Gastroesophageal sphincter (tissue), 4 donors: ENCODE data around the gene PIK3IP1. TPM values are rescaled to one million over a fixed set of nuclear protein-coding genes. Genes with fewer than 3 reads are reported as not detected.
"Not testable (repeated sequence)": the region's sequence is repeated elsewhere in the genome, so short reads cannot be mapped to it uniquely, and the experiment has no call there.

Experiments
- ATAC-seq: fragments of 150-250 bp; one replicate; pipeline ENCODE4 v1.9.1; 2016; ENCODE audit warnings: mild to moderate bottlenecking, moderate library complexity
- H3K27ac ChIP-seq, 4 donors: fragments of 200-600 bp; sonication (generic) in 3 of 4; 1 replicate in 3 of 4; 2 replicates in 1 of 4; pipeline ENCODE4 v1.5.1; 2016 to 2019
- H3K27me3 ChIP-seq: fragments of 200-600 bp; sonication (generic); one replicate; pipeline ENCODE4 v1.5.1; 2019
- H3K36me3 ChIP-seq, 2 donors: fragments of 200-600 bp; sonication (generic); one replicate each; pipeline ENCODE4 v1.5.1; 2019; ENCODE audit warnings: control low read depth in 1 of 2
- H3K4me1 ChIP-seq, 3 donors: fragments of 200-600 bp; sonication (generic); 1 replicate in 2 of 3; 2 replicates in 1 of 3; pipeline ENCODE4 v1.5.1; 2016 to 2019; ENCODE audit warnings: control low read depth in 2 of 3
- H3K4me3 ChIP-seq, 2 donors: fragments of 200-600 bp; sonication (generic); one replicate each; pipeline ENCODE4 v1.5.1; 2019; ENCODE audit warnings: mild to moderate bottlenecking in 1 of 2, moderate library complexity in 1 of 2
- H3K9me3 ChIP-seq, 3 donors: fragments of 200-600 bp; sonication (generic); one replicate each; pipeline ENCODE4 v1.5.1; 2017 to 2019; ENCODE audit warnings: control low read depth in 2 of 3
- EP300 ChIP-seq: sonication (generic); formaldehyde crosslinking; IDR thresholded peaks from one replicate; pipeline ENCODE4 v1.6.1; 2017; ENCODE audit warnings: antibody characterized with exemption, mild to moderate bottlenecking
- POLR2A ChIP-seq, 2 donors: fragments of 450-650 bp; IDR thresholded peaks; one replicate each; pipeline ENCODE4 v1.6.1; 2017; ENCODE audit warnings: antibody characterized with exemption in 2 of 2, mild to moderate bottlenecking in 2 of 2, moderate library complexity in 1 of 2
- POLR2AphosphoS5 ChIP-seq: sonication (generic); formaldehyde crosslinking; IDR thresholded peaks from one replicate; pipeline ENCODE4 v1.6.1; 2017; ENCODE audit warnings: antibody characterized with exemption
- whole genome bisulfite sequencing, 2 donors: methylation state at CpG; one replicate each; pipeline ENCODE4 v1.1.5; 2018; ENCODE audit warnings: low coverage in 1 of 2; 5-methylcytosine and 5-hydroxymethylcytosine counted together
- total RNA-seq, 4 donors: library from RNA; depleted of rRNA; stranded (reverse); fragments of >200 nt; gene quantifications; one replicate each; pipeline ENCODE4 v1.1.0, GENCODE V29; 2016
- TF ChIP-seq, protein P1 (sequence below), 4 experiments: fragments of 200-600 bp in 2 of 4; fragments of 450-650 bp in 2 of 4; sonication (generic) in 1 of 4; IDR thresholded peaks; one replicate each; pipeline ENCODE4 v1.5.1; 2017 to 2019; ENCODE audit warnings: antibody characterized with exemption in 4 of 4, mild to moderate bottlenecking in 2 of 4, moderate library complexity in 2 of 4

Gene PIK3IP1
- total RNA-seq, 4 donors from 2014 or later: 28.8 to 53.7 (median 37.8) TPM

DNA sequence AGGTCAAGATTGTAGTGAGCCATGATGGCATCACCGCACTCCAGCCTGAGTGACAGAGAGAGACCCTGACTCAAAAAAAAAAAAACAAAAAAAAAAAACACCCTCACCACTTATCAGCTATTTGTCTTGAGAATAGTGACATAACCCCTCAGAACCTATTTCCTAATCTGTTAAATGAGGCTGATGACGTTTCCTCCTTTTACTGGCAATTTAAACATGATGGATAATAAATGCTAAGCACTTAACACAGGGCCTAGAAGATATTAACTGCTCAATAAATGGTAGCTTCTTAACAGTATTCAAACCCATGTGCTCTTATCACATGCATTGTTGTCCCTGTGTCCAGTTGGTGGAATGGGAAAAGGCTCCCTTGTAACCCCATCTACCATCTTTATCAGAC lies 45.6 kb downstream of the PIK3IP1 start:
- no peak for ATAC-seq
- H3K4me3 ChIP-seq: no peak overlapping the region

DNA sequence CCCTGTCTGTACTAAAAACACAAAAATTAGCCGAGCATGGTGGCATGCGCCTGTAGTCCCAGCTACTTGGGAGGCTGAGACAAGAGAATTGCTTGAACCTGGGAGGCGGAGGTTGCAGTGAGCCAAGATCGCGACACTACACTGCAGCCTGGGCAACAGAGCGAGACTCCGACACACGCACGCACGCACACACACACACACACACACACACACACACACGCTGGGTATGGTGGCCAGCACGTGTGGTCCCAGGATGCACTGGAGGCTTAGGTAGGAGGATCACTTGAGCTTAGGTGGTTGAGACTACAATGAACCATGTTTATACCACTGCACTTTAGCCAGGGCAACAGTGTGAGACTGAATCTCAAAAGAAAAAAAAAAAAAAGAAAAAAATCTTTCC lies 46.3 kb downstream of the PIK3IP1 start:
- not testable (repeated sequence) for H3K9me3 ChIP-seq, H3K27me3 ChIP-seq, H3K27ac ChIP-seq, ATAC-seq, H3K36me3 ChIP-seq, H3K4me3 ChIP-seq
- 100% methylated on average over 1 of the region's 12 CpGs; no CpG with 5 or more reads in 1 of the 2 donors for WGBS, 2 donors
- H3K4me1 ChIP-seq: peaks cover 0 to 59% (median 10%) of the 10 kb centered on the region in 3 donors

More for the DNA sequence above, 45.6 kb downstream of the PIK3IP1 start:
- TF ChIP-seq EP300: no peak
- TF ChIP-seq POLR2A (IDR thresholded peaks at IDR 0.05): no peak
- TF ChIP-seq POLR2AphosphoS5: no peak
- TF ChIP-seq, protein P1, sequence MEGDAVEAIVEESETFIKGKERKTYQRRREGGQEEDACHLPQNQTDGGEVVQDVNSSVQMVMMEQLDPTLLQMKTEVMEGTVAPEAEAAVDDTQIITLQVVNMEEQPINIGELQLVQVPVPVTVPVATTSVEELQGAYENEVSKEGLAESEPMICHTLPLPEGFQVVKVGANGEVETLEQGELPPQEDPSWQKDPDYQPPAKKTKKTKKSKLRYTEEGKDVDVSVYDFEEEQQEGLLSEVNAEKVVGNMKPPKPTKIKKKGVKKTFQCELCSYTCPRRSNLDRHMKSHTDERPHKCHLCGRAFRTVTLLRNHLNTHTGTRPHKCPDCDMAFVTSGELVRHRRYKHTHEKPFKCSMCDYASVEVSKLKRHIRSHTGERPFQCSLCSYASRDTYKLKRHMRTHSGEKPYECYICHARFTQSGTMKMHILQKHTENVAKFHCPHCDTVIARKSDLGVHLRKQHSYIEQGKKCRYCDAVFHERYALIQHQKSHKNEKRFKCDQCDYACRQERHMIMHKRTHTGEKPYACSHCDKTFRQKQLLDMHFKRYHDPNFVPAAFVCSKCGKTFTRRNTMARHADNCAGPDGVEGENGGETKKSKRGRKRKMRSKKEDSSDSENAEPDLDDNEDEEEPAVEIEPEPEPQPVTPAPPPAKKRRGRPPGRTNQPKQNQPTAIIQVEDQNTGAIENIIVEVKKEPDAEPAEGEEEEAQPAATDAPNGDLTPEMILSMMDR (IDR thresholded peaks at IDR 0.05): no peak
- no peaks in the 10 kb centered on the region for H3K36me3 ChIP-seq
- H3K4me1 ChIP-seq: peaks cover 0 to 61% (median 10%) of the 10 kb centered on the region in 3 donors
- no peaks in the 10 kb centered on the region for H3K9me3 ChIP-seq
- H3K27ac ChIP-seq: no peak overlapping the region
- WGBS, 2 donors: 81 to 95% methylated on average over 2 of the region's 2 CpGs
- no peaks in the 10 kb centered on the region for H3K27me3 ChIP-seq

DNA sequence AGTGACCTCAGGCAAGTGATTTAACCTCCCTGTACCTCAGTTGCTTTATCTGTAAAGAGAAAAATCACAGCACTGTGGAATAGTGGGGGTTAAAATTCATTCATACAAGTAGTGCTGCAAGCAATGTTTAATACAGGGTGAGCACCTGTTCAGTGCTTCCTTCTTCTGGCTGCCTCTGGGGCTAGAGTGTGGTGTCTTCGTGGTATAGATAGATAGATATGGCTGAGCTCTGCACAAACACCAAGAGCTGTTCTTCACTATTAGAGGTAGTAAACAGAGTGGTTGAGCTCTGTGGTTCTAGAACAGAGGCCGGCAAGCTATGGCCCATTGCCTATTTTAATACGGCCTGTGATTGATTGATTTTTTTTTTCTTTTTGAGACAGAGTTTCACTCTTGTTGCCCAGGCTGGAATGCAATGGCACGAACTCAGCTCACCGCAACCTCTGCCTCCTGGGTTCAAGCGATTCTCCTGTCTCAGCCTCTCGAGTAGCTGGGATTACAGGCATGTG lies 47.3 kb downstream of the PIK3IP1 start:
- Histone ChIP-seq H3K9me3 (no peaks in the 10 kb centered on the region), H3K36me3 (no peaks in the 10 kb centered on the region), H3K4me3 (no peak overlapping the region), H3K27ac (peak overlapping the region in 2 of 4 donors; percentile 21 to 66), H3K4me1 (peaks cover 0 to 49% (median 10%) of the 10 kb centered on the region in 3 donors), H3K27me3 (no peaks in the 10 kb centered on the region)
- ATAC-seq: no peak
- WGBS, 2 donors: 82 to 95% methylated on average over 5 to 7 of the region's 7 CpGs
- no peak for TF ChIP-seq POLR2A (IDR thresholded peaks at IDR 0.05)

DNA sequence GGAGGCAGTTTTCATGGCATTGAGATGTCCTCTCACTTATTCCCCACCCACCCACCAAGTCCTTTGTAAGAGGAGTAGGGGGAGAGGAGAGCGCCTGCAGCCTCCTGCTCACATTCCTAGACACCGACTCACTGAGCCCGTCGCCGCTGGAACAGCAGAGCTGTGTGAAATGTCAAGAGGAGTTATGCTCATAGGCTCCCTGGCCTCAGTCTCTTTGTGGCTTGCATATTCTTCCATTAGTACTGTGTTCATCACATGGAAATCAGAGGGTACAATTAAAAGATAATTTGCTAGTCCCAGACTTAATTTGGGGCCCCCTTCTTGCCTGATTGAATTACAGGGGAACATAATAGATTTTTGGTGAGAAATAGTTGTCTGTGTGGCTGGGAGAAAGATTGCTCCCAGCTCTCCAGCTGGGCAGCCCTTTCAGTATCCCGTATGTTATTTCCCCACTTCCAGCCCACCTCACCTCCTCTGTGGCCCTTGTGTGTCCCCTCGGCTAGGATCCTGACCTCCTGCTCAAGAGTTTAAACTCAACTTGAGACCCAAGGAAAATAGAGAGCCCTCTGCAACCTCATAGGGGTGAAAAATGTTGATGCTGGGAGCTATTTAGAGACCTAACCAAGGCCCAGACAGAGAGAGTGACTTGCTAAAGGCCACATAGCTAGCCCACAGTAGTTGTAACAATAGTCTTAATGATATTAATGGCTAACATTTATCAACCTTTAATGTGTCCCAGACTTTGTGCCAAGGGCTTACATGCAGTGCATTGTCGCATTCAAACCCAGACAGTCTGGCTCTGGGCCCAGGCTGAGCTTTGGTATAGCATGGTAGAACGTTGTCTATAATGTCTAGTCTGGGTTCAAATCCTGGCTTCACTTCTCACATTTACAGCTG lies 48.0 kb downstream of the PIK3IP1 start:
- Histone ChIP-seq H3K27ac (peak overlapping the region in 3 of 4 donors; percentile 21 to 71 (median 66)), H3K4me1 (peaks cover 0 to 42% (median 8%) of the 10 kb centered on the region in 3 donors), H3K36me3 (no peaks in the 10 kb centered on the region), H3K27me3 (no peaks in the 10 kb centered on the region), H3K4me3 (no peak overlapping the region), H3K9me3 (no peaks in the 10 kb centered on the region)
- 42 to 50% methylated on average over 1 to 9 of the region's 9 CpGs for WGBS, 2 donors
- ATAC-seq: no peak
- TF ChIP-seq POLR2AphosphoS5 (no peak), POLR2A (IDR thresholded peaks at IDR 0.05) (no peak), EP300 (no peak)
- TF ChIP-seq, protein P1 (IDR thresholded peaks at IDR 0.05): no peak

DNA sequence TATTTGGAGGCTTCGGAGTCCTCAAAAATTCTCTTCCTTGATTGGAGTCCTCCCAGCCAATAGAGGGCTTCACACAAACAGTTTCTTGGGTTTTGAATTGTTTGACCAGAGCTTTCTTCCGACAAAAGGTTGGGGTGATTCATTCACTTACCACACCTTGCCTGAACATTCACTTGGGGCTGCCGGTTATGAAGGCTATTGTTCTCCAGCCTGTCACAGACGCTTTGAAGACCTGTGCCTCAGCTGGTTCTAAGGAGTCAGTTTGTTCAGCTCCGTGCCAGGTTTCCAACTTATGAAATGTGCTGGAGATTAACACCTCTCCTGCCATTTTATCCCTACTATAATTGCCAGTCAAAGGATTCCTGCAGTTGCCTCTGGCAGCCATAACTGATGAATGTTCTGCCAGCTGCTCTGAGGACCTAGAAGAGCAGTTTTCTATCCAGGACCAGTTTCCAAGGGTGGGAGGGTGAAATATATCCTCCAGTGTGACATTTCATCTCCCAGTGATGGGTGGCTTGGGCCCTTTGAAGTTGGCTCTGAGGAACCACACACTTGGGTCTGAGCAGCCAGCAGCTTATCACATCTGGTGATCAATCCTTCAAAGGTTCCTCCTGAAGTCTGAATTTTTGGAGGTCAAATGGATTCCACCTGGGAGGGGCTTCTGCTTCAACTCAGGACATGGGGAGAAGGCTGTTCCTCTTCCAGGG lies 48.8 kb downstream of the PIK3IP1 start:
- Histone ChIP-seq H3K9me3 (no peaks in the 10 kb centered on the region), H3K4me3 (no peak overlapping the region), H3K4me1 (peaks cover 0 to 34% (median 1%) of the 10 kb centered on the region in 3 donors), H3K27ac (peak overlapping the region in 3 of 4 donors; percentile 5 to 71 (median 66)), H3K27me3 (no peaks in the 10 kb centered on the region), H3K36me3 (no peaks in the 10 kb centered on the region)
- TF ChIP-seq POLR2A (IDR thresholded peaks at IDR 0.05): no peak
- no peak for TF ChIP-seq EP300
- TF ChIP-seq, protein P1 (IDR thresholded peaks at IDR 0.05): no peak
- no peak for ATAC-seq
- 64 to 83% methylated on average over 2 to 5 of the region's 5 CpGs for WGBS, 2 donors
